ELR (cell line): ENCODE measurements around the gene CTAGE9.
A peak's percentile ranks its signal among the peaks of the same experiment; 100 is the strongest.
"Not testable (repeated sequence)": the region's sequence is repeated elsewhere in the genome, so short reads cannot be mapped to it uniquely, and the experiment has no call there.

Source experiments
- DNase-seq: peaks from one replicate; pipeline ENCODE4 v3.0.0-alpha.2; 2015; ENCODE audit warnings: low read depth

Gene CTAGE9, protein sequence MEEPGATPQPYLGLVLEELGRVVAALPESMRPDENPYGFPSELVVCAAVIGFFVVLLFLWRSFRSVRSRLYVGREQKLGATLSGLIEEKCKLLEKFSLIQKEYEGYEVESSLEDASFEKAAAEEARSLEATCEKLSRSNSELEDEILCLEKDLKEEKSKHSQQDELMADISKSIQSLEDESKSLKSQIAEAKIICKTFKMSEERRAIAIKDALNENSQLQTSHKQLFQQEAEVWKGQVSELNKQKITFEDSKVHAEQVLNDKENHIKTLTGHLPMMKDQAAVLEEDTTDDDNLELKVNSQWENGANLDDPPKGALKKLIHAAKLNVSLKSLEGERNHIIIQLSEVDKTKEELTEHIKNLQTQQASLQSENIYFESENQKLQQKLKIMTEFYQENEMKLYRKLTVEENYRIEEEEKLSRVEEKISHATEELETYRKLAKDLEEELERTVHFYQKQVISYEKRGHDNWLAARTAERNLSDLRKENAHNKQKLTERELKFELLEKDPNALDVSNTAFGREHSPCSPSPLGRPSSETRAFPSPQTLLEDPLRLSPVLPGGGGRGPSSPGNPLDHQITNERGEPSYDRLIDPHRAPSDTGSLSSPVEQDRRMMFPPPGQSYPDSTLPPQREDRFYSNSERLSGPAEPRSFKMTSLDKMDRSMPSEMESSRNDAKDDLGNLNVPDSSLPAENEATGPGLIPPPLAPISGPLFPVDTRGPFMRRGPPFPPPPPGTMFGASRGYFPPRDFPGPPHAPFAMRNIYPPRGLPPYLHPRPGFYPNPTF

DNA sequence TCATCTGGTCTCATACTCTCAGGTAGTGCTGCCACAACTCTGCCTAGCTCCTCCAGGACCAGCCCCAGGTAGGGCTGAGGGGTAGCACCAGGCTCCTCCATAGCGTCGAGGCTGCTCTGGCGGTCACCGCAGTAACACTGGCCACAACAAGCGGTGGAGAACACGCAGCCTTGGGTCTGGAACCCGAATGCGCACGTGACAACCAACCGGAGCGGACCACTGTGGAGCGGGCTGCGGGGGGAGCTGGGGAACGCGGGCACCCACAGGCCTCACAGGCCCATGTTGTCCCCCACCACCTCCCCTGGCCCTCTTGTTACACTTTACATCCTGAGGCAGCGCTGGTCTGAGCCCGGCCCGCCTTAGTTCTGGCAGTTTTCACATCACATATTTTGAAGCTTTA is at the start of gene CTAGE9:
Gene CTAGE9 (minus strand): TSS at position 101 of the 400 bp plus-strand sequence. CDS start 0 bp downstream, at position 101.
- DNase-seq = not testable (repeated sequence)

DNA sequence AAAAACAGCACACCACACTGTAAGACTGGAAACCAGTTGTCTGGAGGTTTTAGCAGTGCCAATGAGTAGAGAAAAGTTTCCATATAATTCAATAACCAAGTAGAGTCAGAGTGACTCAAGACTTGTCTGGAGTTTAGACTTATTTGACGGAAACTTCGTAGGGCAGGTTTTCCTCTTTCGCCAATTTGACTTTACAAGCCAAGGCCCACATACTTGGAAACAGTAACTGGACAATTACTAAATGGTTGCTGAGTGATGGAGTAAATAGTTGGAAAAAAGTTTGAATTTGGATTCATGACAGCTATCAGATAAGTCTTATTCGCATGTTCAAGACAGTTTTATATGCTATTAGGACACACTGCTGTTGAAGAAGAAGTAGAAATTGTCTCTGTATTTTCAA is 48.1 kb upstream of the CTAGE9 start:
- no peak for DNase-seq

DNA sequence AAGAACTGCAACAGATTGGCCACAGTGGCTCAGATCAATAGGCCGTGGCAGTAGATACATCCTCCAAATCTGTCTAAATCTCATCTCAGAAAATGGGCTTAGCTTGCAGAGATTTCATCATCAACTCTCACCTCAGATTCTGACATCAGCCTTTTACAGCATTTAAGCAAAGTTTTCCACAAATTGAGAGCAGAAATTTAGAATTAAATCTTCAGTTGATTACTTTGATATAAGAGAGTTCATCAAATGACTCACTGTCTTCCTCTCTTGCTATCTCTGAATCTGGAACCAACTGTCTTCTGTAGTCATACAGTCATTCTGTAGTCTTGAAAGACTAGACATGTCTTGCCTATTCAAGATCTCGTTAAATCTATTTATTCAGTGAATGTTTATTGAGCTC is 45.2 kb upstream of the CTAGE9 start:
- DNase-seq = peak; percentile 80

DNA sequence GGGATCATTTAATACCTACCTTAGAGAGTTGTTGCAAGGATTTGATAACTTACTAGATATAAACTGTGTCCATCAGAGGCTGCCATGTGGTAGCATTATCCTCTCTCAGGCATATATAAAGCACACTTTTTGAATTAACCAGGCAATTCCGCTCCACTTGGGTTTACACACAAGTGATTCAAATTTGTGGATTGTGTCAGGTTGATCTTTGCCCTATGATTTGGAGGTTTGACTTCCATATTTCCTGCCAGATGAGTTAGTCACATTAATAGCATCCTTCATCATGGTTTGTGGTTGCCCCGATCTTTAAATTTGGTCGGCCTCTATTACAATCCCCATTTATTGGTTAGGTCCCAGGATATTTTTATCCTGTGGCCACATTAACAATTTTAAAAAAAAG is 44.8 kb upstream of the CTAGE9 start:
- DNase-seq = peak; percentile 96

DNA sequence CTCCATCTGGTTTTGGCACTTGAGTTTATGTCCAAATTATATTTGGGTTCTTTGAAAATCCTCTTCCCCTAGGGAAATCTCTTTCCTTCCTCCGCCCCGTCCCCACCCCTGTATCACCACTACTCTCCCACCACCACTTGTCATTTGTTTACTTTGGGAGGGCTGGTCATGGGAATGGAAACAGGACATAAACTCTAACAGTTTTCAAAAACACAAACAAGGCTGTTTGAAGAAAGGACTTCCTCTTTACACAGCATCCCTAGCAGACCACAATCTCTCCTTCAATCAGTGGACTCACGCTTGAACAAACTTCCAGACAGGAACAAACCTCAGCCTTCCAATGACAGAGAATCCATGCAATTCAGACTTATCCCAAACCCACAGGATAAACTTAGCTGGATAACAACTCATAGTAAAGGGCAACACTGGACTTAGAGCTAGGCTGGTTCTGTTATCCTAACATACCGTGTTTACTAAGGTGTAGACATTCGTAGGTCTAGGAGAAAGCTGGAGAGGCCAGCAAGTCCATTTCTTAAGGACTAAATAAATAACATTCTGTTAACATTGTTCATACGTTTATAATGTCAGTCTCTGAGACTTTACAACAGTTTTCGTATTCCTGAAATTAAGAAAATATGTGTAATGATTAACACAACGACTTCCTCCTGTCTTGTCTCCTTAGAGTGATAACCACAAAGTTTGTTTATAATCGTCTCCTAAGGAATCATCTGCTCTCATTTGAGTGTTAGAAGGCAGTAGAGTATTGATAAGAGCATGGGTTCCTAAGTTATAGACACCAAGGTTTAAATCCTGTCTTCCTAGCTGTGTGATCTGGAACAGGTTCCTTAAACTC is 44.1 kb upstream of the CTAGE9 start:
- DNase-seq = peak; percentile 70

DNA sequence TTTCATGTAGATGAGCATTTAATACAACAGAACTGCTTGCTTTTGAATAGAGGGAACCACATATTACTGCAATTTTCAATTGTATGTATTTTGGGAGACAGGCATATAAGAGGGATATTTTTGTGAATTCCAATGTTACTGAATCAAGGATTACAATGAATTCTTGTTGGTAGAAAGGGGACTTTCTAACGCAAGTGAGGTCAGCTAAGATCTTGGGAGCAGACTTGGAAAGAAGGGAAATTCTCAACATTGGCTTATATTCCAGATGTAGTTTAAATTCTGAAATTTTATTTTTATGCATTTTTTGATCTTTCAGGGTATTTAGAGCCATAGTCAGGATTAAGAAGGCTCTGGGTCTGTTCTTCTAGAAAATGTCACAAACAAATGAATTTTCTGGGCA is 43.3 kb upstream of the CTAGE9 start:
- peak; percentile 53 for DNase-seq

DNA sequence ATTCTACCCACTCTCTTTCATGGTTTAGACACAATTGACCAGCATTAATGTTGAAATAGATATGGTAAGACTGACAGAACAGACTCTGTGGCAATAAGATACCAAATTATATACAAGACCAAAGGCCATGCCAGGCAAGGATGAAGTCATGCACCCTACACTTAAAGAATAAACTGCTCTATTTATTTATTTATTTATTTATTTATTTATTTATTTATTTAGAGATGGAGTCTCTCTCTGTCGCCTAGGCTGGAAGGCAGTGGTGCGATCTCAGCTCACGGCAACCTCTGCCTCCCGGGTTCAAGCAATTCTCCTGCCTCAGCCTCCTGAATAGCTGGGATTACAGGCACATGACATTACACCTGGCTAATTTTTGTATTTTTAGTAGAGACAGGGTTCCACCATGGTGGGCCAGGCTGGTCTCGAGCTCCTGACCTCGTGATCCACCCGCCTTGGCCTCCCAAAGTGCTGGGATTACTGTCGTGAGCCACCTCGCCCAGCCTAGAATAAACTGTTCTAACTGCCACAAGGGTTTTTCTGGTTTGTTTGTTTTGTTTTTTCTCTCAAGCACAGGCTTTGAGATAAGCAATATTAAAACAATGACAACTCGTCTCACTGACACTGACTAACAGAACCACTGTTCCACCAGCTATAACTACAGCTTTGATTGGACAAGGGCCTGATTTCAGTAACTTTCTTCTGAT is 40.3 kb upstream of the CTAGE9 start:
- DNase-seq = not testable (repeated sequence)

DNA sequence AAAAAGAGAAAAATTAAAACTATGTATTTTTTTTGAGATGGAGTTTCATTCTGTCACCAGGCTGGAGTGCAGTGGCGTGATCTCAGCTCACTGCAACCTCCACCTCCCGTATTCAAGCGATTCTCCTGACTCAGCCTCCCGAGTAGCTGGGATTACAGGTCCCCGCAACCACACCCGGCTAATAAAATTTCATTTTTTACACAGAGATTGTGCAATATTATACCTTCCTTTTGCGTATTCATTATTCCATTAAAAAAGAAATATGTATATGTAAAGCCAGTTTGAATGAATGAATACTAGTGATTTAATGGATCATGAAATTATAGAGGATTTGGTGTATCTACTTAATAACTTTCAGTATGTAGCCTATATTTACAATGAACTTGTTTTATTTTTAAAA is 38.2 kb upstream of the CTAGE9 start:
- no peak for DNase-seq

DNA sequence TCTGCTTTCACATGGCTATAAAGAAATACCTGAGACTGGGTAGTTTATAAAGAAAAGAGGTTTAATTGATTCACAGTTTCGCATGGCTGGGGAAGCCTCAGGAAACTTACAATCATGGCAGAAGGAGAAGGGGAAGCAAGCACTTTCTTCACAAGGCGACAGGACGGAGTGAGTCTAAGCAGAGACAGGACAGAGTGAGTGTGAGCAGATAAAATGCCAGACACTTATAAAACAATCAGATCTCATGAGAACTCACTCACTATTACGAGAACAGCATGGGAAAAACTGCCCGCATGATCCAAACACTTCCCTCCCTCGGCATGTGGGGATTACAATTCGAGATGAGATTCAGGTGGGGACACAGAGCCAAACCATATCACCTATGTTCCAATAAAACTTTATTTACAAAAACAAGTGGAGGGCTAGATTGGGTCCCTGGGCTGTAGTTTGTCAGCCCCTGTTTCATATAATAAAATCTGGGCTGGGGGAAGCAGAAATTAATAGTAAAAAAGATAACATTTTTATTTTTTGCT is 37.1 kb upstream of the CTAGE9 start:
- no peak for DNase-seq

DNA sequence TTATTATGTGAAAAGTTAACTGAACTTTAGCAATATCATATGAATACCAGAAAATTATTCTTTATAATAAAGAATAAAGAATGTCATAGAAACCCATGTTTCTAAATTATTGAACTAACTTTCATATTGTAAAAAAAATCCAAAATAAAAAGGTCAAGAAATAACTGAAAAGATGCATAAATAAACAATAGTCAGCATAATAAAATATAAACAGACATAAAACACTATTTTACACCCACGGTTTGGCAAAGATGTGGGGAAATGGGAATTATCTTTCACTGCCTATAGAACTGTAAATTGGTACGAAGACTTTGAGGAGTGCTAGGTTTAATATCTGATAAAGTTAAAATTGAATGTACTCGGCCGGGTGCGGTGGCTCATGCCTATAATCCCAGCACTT is 34.7 kb upstream of the CTAGE9 start:
- no peak for DNase-seq

DNA sequence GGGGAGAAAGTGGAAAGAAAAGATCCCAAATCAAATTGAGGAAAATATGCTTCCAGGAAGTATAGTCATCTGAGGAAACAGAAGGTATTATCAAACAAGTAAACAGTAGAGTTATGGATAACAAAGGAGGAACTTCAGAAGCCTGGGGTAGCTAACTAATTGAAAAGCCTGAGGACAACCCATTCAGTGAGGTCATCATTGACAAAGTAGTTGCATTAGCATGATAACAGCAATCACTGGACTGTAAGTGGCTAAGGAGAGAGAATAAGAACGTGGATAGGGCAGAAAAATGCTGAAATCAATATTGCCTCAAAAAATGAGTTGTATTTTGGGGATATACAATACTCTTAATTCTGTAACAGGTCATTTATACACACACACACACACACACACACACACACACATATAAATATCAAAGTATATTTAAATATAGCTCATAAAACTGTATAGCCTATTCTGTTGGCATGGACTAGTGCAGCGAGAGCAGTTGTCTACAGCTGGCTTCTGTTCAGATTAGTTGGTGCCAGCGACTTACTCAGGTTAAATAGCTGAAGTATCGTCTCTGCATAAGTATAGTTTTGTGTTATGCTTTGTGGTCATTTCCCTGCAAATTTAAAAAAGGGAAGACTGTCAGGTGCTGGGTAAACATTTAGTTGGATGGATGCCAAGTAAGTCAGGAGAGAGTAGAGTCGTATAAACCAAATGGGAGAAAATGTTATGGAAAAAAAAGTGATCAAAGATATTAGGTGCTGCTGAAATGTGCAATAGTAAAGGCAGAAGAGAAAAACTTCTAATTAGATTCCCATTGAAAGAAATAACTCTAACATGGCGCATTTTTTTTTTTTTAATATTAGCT is 33.8 kb upstream of the CTAGE9 start:
- no peak for DNase-seq

DNA sequence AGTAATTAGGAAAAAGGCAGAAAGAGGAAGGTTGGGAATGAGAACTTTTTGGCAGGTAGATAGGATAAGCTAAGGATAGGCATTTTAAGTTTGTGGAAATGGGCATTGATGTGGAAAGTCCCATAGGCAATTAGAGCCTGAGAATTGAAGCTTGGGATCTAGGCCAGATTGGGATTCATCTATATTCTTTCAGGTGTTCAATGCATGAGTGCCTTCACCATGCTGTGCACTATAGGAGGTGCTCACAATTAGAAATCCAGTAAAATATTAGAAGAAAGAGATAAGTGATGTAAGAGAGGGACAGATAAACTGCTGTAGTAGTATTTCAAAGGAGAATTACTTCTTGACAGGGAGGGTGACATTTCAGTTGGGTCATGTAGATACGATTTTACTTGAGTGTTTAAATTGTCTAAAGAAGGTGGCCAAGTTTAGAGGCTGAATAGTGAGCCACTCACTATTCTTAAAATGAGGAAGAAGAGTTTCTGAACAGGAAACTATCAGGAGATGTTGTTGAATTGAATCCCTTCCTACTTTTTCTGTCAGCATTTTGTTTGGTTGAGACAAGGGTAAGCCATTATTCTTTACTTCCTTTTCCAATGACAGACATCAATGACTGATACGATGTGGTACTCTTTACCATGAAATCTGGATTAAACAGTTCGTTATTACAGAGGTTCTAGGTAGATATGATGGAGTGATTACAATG is 31.0 kb upstream of the CTAGE9 start:
- no peak for DNase-seq

DNA sequence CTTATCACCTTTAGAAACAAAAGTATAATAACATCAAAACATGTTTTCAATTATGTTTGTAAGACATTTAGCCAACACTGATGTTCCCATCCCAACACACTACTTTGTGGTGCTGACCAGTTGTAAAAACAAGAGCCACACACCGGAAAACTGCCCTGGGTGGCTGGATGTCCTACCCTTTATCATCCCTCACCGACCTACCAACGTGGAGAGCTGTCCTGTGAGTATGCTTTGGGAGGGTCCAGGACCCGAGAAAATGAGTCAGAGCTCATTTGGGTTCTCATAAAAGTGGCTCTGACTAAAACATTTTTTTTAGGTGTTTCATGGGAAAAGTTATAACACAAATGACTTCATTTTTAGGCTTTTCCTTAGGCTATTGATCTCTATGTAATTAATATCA is 29.3 kb upstream of the CTAGE9 start:
- peak; percentile 89 for DNase-seq

DNA sequence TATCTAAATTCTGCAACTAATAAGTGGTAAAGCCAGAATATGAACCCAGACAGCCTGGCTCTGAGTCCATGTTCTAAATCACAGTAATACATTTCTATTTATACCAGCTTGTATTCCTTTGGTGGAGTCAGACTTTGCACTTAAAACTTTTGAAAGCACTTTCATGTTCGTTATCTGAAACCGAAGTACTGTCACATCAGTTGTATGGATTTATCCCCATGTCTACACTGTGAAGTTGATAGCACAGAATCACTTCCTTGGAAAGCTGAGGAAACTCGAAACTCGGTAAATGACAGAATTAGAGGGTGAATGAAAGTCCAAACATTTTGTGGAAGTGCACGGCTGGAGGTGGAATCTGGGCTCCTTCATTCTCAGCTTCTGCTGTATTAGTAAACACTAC is 28.3 kb upstream of the CTAGE9 start:
- no peak for DNase-seq

DNA sequence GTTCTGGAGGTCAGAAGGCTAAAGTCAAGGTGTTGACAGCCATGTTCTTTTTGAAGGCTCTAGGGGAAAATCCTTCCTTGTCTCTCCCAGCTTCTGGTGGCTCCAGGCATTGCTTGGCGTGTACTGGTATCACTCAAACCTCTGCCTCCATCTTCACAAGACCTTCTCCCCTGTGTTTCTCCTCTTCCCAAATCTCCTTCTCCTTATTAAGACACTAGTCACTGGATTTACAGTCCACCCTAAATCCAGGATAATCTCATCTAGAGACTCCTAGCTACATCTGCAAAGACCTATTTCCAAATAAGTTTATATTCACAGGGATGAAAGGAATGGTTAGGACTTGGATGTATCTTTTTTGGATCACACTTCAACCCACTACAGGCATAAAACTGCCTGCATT is 26.0 kb upstream of the CTAGE9 start:
- no peak for DNase-seq

DNA sequence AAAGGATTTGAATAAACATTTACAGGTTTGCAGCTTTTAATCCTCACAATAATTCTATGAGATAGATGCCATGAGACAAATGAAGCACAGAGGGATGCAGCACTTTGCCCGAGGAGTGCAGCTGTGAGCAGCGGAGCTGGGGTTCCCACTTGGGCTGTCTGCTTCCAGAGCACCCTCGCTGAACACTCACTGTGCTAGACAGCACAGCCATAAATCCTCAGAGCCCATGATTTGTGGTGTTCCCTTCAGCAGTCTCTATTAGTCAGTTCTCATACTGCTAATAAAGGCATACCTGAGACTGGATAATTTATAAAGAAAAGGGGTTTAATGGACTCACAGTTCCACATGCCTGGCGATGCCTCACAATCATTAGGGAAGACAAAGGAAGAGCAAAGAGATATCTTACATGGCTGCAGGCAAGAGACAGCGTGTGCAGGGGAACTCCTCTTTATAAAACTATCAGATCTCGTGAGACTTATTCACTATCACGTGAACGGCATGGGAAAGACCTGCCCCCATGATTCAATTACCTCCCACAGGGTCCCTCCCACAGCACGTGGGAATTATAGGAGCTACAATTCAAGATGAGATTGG is 25.3 kb upstream of the CTAGE9 start:
- DNase-seq = no peak

DNA sequence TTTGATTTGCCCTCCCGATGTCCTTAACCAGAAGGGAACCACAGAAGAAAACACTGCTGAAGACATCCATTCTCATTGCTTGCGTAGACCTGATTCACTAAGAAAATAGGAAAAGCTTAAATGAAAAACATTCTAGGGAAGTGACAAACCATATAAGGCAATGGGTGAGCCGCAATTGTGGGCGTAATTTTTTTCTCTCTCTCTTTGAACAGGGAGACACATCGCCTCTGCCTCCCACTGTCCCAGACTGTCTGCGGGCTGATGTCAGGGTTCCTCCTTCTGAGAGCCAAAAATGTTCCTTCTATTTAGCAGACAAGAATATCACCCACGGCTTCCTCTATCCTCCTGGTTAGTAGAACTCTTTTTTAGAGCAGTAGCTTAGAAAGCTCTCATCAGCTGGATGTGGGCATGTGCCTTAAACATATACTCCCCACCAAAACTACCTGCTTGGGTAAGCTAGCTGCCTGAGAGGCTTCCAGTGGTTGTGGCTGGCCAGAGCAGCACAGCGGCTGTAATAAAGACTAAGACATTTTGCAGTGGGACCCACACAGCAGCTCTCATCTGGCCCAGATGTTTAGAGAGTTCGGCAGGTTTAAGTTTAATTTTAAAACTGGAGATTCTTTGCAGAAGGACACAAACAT is 22.7 kb upstream of the CTAGE9 start:
- DNase-seq = peak; percentile 78

DNA sequence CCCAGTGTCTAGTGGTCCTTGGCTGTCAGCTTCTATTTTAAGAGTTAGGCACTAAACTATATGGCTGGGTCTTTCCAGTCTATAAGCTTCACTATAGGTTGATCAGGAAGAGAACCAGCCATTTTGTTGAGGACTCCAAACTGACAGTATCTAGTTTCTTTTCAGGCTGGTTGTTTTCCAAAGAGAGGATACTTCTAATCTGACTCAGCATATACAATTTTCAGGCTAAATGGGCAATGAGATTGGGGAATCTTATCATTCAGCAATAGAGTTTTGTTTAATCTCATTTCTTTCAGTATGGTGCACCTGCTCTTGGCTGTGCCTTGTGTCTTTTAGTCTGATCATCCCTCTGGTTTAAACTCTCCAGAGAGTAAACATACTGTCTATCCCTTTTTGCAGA is 20.4 kb upstream of the CTAGE9 start:
- no peak for DNase-seq

DNA sequence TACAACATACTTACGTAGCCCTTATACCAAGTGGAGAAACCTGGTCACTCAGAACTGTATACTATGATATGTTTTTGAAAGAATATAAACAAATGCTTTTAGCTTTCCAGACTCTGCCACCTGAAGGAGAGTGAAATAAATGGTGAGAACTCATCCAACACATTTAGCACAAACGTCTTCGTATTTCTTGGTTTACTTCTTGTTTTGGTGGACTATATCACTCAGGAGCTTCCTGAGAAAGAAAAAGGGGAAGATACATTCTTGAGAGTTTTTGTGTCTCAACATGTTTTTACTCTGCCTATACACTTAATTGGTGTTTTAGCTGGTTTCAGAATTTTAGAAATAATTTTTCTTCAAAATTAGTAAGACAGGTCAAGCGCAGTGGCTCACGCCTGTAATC is 19.4 kb upstream of the CTAGE9 start:
- DNase-seq = no peak
